HepG2 (cell line): ENCODE results near the gene ZC3H18. TPM values are rescaled to one million over a fixed set of nuclear protein-coding genes. Genes with fewer than 3 reads are reported as not detected.

Source experiments
- KIAA2018 ChIP-seq: sonication (generic); formaldehyde crosslinking; IDR thresholded peaks from 2 replicates; pipeline ENCODE4 v1.5.0; 2020; ENCODE audit warnings: mild to moderate bottlenecking, missing genetic modification reagents, borderline replicate concordance
- ZFP1 ChIP-seq: IDR thresholded peaks from 2 replicates; pipeline ENCODE4 v1.6.1; 2016
- polyA plus RNA-seq, 8 experiments: library from polyadenylated mRNA; depleted of rRNA in 3 of 8; stranded (reverse) in 7 of 8; unstranded in 1 of 8; fragments of >200 nt; fragmentation: Illumina TruSeq in 4 of 8; extraction: Trizol in 4 of 8; gene quantifications; 2 replicates each; pipeline versions ENCODE4 v1.2.1 to v1.2.3, GENCODE V29; 2011 to 2016; ENCODE audit warnings: low read depth in 4 of 8, missing spikeins in 1 of 8, mixed read lengths in 1 of 8; ENCODE audit not compliant: insufficient read depth in 1 of 8
- total RNA-seq, 5 experiments: library from RNA; depleted of rRNA; stranded (reverse); fragments of >200 nt; fragmentation: Illumina TruSeq; extraction: Trizol; gene quantifications; 2 replicates each; pipeline ENCODE4 v1.2.3, GENCODE V29; 2016; ENCODE audit warnings: low read depth in 1 of 5

Gene ZC3H18
- total and polyA plus RNA-seq, 2 of the 13 experiments (the other 11 are each of a cell fraction or from before 2014, with no cell fraction given), result 11.2 to 27.4 TPM

DNA sequence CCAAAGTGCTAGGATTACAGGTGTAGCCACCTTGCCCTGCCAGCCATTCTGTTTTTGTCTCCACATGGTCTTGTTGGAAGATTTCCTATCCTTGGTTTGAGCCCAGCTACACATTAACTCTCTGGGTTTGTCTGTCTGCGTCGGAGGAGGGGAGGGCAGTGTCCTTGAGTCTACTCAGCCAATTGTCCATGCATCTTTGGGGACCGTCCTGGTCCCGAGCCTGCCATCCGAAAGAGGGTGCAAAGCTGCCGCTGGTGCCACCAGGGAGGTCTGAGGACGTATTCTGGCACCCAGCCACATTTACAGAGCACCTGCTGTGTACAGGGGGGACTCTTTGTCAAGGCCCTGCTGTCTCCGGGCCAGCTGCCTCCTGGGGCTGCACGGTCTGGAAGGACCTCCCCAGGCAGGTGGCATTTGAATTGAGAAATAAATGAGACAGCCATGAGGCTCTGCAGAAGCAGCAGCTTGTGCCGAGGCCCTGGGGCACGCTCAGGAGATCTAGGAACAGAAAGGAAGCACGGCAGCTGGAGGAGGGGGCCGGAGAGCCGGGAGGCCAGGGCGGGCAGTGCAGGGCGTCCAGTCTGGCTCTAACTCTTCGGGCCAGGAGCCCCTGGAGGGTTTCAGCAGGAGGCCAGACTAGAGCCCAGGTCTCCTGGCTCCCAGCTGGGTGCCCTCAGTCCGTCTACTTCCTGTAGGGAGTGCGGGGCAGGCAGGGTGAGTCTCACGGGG, 79.2 kb downstream of the ZC3H18 start (continued):
- TF ChIP-seq KIAA2018 (CRISPR knock-in tag) (peak; percentile 45; the same call in 1 of the 2 replicates), ZFP1 (no peak)
